Measurements from ENCODE around the gene TNFRSF4.

The TNFRSF4 gene

DNA sequence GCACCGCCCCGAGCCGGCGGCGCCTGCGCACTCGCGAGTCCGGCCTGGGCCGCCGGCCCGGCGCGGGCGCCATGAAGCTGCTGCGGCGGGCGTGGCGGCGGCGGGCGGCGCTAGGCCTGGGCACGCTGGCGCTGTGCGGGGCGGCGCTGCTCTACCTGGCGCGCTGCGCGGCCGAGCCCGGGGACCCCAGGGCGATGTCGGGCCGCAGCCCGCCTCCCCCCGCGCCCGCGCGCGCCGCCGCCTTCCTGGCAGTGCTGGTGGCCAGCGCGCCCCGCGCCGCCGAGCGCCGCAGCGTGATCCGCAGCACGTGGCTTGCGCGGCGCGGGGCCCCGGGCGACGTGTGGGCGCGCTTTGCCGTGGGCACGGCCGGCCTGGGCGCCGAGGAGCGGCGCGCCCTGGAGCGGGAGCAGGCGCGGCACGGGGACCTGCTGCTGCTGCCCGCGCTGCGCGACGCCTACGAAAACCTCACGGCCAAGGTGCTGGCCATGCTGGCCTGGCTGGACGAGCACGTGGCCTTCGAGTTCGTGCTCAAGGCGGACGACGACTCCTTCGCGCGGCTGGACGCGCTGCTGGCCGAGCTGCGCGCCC is 18.3 kb upstream of the TNFRSF4 start, which contains the start of gene B3GALT6:
B3GALT6 (plus strand) TSS at position 30 of the 588 bp plus-strand sequence; CDS start at position 72, 42 bp downstream.
- no peak for DNase-seq

DNA sequence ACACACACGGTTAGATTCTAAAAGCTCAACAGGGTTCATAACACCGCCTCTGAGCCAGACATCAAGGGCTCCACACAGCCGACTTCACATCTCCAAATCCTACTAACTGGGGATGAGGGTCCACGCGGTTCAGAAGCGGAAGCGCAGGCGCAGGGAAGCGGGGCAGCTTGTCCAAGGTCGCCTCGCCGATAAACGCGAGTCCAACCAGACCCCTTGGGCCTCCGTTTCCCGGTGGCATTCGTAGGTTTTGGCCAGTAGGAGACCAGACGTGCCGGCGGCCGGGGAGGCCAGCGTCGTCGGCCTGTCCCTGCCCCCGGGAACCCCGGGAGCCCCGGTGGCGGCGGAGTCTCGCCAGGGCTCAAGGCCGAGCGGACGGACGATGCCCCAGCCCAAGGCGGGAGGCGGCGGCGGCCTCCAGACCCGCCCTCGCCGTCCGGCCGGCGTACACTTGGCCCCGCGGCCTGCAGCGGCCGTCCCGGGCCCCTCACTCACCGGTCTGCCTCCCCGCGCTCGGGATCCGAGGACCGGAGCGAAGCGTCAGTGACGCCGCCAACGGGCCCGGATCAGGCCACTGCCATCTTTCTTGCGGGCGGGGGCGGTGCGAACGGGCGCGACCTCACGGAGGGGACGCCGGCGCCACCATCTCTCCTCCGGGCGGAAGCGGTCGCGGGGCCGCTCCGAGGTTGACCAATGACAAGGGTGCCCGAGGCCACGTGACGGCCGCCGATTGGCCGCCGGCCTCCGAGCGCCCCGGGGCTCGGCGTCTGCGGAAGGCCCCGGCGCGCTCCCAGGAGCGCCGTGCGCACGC is 17.7 kb upstream of the TNFRSF4 start, which contains the start of gene SDF4:
SDF4 (minus strand) TSS at position 602 of the 808 bp plus-strand sequence. CDS start 3,229 bp downstream, outside the sequence.
- DNase-seq: peak; percentile 84

DNA sequence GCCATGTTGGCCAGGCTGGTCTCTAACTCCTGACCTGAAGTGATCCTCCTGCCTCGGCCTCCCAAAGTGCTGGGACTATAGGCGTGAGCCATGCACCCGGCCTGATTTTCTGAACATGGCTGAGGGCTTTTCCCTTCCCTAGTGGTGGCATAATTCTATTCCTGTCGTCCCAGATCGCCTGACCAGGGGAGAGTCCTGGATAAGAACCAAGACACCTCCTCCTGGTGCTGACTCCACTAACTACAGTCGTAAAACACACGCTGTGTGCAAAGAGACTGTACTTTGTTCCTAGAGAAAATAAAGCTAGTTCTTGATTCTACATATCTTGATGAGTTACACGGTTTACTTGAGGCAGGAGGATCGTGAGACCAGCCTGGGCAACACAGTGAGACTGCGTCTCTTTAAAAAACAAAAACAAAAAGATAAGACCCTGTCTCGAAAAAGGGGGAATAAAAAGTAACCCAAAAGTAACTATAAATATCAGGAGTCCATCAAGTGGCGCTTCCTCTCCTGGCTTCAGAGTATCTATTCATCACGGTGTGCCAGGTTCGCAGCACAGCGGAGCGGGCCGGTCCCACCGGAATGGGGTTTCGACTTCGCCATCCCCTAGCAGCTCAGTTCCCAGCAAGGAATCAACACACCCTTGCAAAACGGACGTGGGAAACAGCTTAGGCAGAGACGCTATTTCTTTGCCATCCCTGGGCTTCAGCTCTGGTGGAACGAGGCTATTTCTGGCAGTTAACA is 16.9 kb upstream of the TNFRSF4 start:
- DNase-seq: peak; percentile 9

DNA sequence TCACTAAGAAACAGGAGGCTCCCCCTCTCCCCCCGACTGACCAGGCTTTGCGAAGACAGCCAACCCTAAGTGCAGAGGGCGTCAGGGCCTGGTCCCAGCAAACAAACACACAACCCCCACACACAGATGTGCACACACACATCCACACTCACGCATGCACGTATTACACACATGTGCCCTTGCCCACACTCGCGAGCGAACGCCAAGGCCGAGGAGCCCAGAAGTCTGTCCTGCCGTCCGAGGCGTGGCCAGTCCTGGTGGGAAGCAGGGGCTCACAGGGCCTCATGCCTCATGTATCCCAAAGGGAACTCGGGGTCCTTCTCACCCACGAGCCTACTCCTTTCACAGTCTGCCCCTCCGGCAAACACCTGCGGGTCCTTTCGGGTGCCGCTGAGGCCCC is 15.8 kb upstream of the TNFRSF4 start:
- no peak for DNase-seq

DNA sequence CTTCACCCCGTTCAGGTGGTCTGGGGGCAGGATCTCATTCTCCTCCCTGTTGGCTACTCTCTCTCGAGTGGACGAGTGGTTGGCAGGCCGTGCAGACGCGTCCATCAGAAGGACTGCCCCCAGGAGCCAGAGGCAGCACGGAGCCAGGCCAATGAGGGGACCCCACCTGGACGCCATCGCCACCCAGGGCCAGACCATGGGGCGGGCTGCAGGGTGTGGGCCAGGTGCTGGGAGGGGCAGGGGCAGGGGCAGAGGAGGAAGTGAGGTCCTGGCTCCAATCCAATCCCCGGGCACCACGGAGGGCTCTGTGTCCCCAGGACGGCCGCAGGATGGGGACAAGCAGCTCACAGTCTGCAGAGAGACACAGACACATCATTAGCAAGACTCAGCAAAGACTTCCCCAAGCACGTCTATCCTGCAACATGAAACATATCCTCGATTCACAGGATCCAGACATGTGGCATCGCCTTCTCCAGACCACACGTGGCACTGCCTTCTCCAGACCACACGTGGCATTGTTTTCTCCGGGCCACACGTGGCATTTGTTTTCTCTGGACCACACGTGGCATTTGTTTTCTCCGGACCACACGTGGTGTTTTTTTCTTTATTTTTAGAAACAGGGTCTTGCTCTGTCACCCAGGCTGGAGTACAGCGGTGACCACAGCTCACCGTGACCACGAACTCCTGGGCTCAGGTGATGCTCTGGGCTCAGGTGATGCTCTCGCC is 14.8 kb upstream of the TNFRSF4 start:
- no peak for DNase-seq

DNA sequence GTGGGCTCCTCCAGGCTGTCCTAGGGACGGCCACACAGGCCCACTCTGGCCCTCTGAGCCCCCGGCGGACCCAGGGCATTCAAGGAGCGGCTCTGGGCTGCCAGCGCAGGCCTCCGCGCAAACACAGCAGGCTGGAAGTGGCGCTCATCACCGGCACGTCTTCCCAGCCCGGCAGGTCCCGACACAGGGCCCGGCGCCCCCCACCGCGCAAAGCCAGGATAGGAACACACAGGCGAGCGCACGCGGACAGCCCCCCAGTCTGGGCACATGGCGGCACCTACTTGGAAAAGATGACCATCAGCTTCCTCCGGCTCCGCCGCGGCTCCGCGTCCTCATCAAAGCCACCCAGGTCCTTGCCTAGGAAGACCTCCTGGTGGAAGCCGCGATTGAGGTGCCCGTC is 14.2 kb upstream of the TNFRSF4 start:
- DNase-seq: no peak

DNA sequence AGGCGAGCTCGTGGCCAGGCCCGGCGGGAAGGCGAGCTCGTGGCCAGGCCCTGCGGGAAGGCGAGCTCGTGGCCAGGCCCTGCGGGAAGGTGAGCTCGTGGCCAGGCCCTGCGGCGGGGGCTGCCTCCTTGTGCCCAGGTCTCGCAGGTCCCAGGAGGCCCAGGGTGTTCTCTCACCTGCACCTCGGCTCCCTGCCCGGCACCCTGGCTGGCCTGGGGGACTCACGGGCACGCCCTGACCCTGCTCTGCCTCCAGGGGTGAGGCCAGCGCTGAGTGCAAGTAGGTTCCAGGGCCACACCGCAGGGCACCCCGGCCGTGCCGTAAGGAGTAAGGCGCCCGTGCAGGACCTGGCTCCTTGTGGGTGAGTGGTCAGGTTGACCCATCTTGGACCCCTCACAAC is 13.4 kb upstream of the TNFRSF4 start:
- DNase-seq: no peak

DNA sequence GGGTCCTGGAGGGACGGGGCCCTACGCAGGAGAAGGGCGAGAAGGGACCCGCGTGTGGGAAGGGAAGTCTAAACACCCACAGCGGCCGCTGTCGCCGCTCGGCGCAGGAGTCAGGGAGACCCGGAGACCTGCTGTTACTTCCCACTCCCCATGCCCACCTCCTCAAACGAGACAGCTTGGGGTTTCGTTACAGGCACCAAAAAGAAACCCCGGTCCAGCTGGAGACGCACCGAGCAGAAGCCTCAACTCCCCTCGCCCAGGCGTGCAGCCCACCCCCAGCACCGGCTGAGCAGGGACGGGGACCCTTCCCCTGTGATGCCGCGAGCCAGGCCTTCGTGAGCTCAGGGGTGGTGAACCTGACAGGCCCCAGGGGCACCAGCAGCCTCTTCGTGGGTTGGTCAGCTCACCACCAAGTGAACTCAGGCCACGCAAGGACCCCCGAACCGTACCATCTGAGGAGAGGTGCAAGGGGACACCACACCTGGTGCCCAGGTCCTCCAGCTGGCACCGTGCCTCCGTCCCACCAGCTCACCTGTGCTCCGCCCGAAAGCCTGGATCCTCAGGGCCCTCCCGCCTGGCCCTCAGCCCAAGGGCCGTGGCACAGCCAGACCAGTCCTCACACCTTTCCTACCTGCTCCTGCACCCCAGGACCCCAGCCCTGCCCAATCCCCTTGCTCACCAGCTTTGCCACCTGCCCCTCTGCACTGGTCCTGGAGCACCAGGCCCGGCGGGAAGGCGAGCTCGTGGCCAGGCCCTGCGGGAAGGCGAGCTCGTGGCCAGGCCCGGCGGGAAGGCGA is 12.8 kb upstream of the TNFRSF4 start:
- DNase-seq: no peak

DNA sequence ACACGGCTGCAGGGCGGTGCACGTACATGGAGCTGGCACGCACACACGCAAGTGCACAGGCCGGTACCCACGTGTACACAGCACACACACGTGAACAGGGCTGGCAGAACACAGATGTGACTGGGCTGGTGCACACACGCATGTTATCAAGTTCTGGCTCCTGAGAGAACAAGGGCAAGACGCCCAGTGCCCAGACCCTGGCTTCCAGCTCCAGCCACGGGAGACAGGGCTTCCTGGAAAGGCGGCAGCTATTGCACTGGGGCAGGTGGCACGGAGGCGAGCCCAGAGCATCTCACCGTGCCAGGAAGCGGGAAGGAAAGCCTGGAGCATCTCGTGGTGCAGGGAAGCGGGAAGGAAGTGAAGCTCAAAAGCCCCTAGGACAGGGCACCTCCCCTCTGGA is 12.0 kb upstream of the TNFRSF4 start:
- DNase-seq: no peak

DNA sequence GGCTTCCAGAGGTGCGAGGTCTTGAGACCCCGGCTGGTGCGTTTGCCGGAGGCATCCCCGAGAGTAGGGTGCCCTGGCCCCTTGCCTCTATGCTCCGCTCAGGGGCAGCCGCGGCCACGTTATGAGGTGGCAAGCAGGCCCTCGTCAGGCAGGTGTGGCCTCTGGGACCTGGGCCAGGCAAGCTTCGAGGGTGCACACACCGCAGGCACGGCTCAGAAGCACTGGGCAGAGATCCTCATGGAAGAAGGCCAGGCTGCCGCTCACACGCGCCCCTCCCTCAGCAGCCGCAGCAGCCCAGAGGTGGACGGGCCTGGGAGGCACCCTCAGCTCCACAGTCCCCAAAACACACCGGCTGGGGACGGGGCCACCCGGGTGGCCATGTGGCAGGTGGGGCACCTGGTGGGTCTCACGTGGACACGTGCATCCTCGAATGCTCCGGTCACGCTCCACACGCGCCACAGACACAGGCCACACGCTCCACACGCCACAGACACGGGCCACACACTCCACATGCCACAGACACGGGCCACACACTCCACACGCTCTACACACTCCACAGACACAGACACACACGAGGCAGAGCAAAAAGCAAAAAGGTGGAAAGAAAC is 11.4 kb upstream of the TNFRSF4 start:
- no peak for DNase-seq

DNA sequence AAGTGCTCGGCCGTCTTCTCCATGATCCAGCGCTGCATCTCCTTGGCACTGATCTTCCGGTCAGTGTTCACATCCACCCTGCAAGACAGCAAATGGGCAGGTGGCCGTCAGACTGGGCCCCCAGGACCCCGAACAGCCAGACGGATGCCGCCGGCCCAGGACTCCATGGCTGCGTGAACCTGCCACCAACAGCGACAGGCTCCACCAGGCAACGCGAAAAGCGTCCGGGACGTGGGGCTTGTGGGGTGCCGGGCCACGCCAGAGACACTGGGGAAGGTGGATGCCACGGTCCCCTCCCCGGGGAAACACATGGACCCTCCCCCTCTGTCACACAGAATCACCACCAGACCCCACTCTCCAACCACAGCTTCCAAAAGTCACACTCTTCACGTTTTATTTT is 9.9 kb upstream of the TNFRSF4 start:
- no peak for DNase-seq

DNA sequence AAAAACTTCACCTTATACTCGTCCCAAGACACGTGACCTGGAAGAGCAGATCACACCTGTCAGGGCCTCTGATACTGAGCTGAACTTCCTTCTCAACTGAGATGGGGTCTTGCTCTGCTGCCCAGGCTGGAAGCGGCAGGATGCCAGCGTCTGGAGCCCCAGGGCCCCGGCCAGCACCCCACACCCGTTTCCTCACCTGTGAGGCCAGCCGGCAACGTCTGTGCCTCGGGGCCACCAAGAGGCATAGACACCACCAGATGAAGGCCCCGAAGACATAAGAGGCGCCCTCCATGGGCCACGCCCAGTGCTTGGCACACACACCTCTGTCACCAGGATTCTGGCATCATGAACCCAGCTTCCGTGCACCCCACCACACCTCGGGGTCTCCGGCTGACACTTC is 9.4 kb upstream of the TNFRSF4 start:
- no peak for DNase-seq

DNA sequence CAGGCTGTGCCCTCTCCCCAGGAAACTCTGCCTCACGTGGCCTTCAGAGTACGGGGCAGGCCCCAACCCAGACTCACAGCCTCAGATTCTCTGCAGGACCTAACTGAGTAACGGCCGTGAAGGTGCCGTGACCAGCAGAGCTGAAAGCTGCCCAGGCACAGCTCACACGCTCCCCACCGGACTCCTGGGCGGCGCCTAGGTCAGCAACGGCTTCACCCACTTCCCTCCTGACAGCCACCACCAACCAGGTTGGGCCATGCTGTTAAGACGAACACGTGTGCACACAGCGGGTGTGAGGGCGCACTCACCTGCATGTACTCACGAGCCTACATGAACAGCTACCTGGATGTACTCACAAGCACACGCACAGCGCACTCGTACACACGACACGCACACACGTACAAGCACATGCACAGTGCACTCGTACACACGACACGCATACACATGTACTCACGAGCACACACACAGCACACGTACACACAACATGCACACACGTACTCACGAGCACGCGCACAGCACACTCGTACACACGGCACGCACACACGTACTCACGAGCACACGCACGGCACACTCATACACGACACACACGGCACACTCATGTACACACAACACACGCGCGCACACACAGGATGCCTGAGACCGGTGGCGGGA is 8.7 kb upstream of the TNFRSF4 start:
- DNase-seq: no peak

DNA sequence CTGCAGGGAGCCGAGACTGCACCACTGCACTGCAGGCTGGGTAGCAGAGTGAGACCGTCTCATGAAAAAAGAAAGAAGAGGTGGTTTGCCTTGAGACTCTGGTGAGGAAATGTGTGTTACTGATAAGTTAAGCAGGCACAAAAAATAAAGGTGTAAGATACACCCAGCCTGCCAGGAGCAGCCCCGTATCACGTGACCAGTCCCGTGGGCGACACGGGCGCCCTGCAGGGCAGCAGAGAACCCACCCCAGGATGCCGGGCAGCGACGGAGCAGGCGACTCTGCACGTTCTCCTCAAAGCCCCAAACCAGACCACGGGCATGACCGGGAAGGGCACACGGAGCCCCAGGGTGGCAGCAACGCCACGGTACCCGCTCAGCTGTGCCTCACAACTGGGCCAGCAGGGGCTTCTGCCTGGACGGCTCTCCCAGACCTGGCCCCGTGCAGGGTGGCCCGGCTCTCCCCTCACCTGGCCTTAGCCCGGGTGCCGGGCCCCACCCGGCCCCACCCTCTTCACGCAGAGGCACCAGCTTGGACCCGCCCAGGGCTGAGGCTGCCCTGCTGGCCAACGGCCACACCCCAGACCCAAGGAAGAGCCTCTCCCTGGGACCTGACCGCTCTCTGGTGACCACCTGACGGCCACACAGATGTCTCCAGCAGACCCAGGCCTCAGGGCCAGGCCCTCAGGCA is 8.1 kb upstream of the TNFRSF4 start:
- DNase-seq: no peak

DNA sequence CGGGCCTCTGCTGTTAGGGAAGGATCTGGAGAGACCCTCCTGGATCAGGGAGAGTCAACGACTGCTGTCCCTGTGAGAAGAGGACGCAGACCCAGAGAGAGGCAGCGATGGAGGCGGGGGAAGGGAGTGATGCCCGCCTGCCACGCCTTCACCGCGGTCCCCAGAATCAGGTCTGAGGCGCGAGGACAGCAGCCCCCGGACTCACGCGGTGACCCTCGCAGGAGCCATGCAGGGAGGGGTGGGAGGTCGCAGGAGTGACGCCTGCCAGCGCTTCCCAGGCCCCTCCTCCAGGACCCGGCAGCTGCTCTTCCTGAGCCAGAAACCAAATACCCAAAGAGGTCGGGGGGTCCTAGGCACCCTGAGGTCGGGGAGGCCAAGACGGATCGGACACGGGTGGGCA is 6.2 kb upstream of the TNFRSF4 start:
- no peak for DNase-seq

DNA sequence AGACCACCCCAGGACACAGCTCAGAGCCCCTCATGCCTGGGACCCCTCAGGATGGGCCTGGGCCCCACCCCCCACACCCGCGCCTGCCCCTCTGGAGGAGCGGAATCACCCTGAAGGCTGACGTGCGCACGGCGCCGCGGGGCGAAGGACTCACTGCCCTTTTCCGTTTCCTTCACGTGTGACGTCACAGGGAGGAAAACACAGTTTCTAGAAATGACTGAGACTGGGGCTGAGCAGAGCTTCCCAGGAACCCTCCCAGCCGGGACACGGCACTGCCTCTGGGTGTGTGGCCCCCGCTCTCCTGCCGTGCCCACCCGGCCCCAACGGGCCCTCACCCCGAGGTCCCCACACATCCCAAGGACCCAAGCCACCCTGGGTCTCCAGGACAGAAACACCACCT is 5.4 kb upstream of the TNFRSF4 start:
- DNase-seq: no peak

DNA sequence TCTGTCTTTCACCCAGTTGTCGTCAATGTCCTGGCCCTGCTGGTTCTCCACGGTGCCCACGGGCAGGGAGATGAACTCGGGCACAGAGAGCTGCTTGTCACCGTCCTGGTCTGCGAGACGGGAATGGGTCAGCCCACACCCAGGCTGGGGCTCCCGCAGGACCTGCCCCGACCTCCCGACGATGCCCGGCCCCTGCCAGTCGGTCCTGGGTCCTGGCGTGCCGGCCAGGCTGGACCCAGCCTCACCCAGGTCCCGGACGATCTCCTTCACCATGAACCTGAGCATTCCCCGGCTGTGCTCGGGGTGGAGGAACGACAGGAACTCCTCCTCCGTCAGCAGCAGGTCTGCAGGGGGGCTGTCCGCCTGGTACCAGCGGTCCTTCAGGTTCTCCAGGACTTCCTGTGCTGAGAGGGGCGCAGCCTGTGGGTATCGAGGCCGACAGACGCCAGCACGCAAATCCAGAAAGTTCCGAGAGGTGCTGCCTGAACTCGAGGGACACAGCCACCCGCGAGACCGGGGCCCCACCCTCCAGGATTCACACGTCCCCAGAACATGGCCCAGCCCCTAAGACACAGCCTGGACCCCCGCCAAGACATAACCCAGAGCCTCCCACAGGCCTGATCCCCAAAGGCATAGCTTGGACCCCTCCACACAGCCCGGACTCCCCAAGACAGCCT is 4.7 kb upstream of the TNFRSF4 start:
- no peak for DNase-seq

DNA sequence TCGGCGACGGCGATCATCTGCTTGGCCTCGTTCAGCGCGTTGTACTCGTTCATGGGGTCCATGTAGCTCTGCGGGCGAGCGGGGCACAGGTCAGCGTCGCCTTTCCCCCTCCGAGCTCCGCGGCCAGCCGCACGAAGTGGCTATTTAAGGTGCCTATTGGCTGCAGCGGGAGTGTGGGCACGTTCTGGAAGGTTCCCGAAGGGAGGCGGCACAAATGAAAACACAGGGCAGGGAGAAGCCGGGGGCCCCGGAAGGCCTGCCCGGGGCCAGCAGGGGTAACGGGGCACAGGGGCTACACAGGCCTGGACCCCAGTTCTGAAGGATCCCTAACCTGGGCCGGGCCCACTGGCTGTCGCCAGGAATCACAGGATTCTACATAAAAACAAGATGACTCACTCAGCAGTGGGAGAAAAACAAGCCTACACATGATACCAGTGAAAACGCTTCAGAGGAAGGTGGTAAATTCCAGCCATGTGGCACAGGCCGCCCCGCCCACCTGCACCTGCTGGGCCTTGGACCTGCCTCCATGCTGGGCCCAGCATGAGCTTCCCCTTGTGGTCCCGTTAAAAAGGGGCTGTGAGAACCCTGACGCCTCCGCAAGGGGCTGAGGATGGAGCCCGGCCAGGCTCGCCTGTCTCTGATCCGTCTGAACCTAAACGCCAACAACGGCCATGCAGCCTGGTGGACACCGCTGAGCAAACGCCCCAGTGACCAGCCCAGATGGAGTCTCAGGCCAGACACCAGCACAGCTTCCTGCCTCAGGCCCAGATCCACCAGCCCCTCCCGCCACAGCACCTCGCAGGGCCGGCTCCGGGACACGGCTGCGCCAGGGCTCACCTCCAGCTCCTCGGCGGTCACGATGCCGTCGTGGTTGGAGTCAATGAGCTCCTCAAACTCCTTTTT is 3.9 kb upstream of the TNFRSF4 start:
- DNase-seq: no peak

Data from GF-D8 (cell line).